Measurements from ENCODE around the gene IP6K3. TPM values are rescaled to one million over a fixed set of nuclear protein-coding genes. Genes with fewer than 3 reads are reported as not detected.

The IP6K3 gene
- total RNA-seq, 1 donor from 2014 or later: 0.13 TPM

DNA sequence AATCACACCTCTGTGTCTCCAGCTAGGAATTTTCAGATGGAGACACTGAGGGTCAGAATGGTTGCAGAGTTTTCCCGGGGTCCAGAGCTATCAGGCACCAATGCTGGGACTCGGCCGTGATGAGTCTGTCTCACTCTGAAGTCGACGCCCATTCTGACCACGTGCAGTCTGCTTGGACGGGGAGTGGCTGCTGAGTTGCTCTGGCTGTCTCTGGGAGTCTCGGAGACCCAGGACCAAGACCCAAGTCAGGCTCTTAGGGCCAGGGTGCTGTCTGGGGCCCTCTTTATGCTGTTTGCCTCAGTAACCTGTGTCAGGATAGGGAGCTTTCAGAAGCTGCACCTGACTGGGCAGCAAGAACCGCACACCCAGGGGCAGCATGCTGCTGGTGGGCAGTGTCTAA is 4.6 kb downstream of the IP6K3 start:
- no peak for DNase-seq (ENCODE audit: low spot score)

DNA sequence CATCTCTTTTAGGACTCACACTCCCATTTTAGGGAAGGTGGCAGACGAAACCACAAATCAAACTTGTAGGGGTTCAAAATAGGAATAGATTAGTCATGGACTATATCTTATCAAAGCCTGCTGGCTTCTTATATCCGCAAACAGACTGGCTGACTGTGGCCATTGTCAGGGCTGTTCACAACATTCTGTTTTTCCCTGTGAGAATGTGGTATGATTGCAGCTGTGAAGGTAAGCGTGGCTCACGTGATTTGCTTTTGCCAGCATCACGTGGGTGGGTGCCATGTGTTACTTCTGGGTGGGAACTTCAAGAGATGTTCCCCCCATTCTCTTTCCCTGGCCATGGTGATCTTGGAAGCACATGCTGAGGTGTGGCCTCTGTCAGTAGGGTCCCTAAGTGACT is 5.9 kb downstream of the IP6K3 start:
- no peak for DNase-seq (ENCODE audit: low spot score)

DNA sequence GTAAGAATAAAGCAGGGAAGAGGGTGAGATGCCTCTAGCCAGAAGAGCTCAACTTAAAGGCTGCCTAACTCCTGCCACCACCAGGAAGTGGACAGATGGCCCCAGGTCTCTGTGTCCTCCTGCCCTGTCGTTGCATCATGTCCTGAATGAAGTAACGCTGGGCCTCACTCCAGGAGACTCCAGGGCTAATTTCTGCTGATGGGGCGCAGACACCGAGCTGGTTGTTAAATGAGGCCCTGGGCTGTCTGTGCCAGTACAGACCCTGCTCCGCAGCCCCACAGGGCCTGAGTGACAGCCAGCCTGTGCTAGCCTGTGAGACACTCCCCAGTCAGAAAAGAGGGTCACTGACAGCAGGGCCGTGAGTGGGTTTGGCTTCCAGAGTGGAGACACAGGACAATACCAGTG is 6.5 kb downstream of the IP6K3 start:
- no peak for DNase-seq (ENCODE audit: low spot score)

DNA sequence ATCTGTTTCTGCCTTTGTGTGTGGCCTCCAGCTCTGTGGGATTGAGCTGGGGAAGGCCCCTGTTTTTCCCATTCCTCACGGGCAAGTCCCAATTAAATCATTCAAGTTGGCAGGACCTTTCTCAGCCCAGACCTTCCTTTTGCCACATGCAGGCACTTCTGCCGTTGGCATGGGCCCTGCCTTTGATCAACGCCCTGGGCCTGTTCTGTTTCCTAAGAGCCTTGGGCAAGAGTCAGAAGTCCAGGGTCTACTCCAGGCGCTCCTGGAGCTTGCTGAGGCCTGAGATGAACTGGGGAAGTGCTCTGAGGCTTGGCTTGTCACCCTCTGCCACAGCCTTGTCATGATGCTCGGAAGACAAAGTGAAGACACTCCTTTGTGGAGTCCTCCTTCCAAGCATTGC is 7.1 kb downstream of the IP6K3 start:
- DNase-seq (ENCODE audit: low spot score): no peak

DNA sequence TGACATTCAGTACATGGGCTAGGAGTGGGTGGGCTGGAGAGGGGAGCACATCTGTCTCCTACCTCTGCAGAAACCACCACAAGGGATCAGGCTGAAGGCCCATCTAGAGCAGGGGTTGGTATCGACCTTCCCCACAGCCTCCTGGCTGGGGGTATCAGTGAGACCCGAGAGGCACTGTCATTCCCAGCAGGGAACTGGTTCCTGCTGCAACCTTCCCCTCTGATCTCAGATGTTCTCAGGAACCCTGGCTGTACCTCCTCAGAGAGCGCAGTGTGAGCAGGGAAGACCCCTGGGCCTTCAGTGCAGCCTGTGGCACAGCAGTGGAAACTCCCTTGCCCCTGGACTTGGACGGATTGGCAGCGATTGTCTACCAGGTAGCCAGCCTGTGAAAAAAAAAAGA is 7.8 kb downstream of the IP6K3 start:
- DNase-seq (ENCODE audit: low spot score): no peak

DNA sequence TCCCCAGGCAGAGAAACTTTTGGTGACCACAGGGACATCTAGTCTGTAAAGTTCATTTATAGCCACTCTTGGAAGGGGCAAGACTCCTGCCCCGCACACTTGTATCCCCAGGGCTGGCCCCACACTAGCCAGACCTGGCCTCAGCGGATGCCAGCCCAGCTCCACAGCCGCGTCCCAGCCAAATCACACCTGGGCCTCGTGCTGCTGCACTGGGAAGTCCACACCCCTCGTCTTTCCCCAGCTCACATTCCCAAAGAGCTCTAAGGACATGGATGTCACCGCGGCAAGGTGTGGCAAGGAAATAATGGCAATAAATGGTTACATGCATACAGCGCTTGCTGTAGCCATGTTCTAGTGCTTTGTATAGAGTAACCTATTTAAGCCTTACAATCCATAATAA is 8.6 kb downstream of the IP6K3 start:
- no peak for DNase-seq (ENCODE audit: low spot score)

DNA sequence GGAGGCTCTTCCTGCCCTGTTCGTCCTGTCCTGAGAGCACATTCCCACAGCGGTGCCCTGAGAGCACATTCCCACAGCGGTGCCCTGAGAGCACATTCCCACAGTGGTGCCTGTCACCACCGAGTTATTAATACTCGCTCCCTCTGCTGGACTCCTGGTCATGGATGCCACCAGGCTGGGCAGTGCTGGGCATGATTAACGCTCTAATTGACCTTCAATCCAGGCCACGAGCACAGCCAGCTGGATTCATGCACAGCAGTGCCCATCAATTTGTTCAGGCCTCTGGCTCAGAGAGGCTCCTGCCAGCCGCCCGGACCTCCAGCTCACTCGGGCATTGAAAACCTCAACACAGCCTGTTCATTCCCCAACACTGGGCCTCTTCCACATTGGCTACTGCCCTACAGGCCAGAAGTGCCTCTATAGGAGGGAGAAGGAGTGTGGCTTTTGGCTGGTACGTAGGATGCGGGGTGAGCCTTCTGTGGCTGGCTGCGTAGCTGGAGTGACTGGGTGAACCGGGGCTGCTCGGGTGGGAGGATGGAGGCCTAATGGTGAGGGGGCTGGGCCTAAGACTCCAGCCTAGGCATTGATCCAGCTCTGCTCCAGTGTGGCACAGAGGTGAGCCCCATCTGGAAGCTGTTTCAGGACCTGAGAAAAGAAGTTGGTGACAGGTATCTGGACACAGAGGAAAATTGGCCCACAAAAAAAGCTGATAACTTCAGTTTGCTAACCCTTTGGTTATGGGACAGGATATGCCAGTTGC is 9.3 kb downstream of the IP6K3 start:
- DNase-seq (ENCODE audit: low spot score): no peak

DNA sequence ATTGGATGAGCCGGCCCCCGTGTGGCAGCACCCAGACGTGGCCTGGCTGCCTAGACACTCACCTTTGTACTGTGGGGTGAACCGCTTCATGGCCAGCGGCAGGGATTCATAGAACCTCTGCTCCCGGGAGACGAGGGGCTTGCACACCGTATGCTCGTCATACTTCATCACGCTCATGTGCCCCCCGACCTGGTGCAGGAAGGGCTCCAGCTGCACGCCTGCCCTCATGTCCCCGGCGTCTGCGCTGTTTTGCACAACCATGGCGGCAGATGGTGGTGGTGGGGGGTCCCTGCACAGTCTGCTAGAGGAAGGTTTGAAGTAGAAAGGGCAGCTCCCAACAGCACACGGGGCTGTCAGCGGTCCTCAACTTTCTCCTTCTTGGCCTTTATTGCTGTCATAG is 11.5 kb downstream of the IP6K3 start:
- DNase-seq (ENCODE audit: low spot score): no peak

DNA sequence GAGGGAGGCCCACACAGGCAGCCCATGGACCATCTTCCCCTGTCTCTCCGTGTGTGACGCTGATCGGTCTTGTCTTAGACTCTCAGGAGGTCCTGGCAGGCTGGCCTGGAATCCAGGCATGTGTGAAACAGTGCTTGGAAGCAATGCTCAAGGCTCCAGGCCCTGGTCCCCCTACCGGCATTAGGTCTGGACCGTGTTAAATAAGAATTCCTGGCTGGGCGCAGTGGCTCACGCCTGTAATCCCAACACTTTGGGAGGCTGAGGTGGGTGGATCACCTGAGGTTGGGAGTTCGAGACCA is 13.0 kb downstream of the IP6K3 start:
- no peak for DNase-seq (ENCODE audit: low spot score)

DNA sequence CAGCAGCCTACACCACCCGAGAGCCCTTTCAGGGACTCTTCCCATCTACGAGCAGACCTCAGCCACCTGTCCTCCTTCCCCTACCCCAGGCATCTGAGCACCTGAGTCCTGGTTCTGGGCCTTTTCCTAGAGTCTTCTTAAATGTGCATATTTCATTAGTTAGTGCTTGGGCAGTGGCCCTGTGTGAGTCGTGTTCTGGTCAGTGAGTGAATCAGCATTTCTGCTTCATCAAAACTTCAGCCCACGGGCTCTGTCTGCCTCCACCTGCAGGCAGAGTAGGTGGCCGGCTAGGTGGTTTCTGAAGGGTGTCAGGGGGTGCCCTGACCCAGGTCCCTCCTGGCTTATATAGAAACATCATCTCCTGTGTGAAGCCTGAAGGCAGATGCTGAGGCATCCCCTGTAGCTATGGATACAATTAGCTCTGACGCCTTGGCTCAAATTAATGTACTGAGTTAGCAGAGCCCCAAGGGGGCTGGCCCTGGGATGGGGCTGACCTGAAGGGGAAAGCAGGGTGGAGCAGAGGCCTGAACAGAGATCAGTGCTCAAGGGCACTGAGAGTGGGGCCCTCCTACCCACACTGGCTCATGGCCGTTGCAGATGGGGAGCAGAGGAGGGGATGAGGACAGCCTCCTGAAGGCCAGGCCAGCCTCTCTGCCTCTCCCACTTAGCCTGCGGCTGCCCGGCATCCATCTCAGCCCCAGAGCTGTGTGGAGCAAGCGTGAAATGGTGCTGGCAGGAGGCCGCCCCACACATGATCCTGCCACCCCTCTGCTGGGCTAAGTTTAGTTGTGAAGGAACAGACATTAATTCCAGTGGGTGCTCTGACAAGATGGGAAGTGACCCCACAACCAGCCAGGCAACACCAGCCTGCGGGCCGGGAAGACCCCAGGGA is 13.6 kb downstream of the IP6K3 start:
- DNase-seq (ENCODE audit: low spot score): no peak

DNA sequence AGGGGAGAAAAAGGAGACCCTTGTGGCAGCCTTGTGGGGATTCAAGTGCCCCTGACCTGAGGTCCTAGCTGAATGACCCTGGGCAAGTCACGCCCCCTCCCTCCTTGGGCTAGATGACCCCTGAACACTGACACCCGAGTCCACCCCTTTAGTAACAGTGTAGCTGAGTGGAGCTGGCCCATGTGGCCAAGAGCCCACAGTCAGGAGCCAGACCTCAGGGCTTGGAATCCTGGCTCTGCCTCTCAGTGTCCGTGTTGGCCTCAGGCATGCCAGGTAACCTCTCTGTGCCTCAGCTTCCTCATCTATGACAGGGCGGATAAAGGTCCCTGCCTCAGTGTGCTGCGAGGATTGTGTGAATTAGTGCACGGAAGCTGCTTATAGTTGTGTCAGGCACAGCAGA is 14.3 kb downstream of the IP6K3 start:
- no peak for DNase-seq (ENCODE audit: low spot score)

DNA sequence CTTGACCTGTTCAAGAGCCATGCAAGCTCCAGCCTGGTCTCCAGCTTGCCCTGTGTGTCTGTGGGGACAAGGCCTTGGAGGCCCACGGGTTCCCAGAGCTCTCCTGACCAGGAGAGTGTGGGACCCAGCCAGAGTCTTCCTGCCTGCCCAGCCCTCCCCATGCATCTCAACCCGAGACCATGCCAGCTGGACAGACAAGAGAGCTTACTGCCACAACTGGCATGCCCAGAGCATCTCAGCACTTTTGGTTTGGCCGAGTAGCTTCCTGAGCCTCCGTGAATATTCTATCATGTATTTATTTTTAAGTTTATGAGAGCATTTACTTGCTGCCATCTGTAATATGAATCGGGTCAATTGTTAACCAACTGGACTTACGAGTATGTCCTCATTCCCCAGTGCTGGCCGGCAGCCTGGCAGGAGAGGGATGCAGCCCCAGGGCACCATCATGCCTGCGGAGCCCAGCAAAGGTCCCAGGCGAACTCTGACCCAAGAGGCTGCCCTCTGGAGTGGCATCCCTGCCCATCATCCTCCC is 14.9 kb downstream of the IP6K3 start:
- no peak for DNase-seq (ENCODE audit: low spot score)

DNA sequence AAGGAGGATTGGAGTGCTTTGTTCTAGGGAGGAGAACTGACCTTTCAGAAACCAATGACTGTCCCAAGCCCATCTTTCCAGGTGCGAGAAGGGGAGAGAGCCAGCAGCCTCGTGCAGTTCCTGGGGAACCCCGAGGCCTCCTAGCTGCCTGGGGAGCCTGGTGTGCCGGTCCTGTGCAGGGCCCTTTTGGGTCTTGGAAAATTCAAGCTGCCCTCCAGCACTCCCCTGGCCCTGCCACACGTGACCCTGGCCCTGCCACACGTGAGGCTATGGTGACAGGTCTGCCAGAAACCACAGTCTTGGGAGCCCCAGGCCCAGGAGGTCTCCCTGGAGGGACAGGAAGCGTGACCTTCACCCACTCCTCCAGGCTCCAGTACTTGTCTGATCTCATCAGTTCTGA is 15.7 kb downstream of the IP6K3 start:
- DNase-seq (ENCODE audit: low spot score): no peak

DNA sequence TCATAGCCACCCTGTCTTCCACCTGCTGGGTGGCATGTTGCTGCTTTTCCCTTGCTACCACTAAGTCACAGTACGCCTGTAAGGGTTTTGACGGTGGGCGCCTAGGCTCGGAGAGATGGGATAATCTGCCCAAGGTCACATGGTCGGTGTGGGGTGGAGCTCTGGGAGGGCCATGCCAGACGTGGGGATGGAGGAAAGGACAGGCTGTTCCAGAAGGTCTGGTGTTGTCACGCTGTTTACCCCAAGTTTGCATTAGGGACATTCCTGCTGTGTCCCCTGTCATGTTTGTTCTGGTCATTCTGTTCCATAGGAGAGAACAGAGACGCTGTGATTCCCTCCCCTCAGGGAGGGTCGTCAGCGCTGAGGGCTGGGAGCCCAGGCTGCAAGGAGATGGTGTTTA is 16.1 kb downstream of the IP6K3 start:
- DNase-seq (ENCODE audit: low spot score): no peak

DNA sequence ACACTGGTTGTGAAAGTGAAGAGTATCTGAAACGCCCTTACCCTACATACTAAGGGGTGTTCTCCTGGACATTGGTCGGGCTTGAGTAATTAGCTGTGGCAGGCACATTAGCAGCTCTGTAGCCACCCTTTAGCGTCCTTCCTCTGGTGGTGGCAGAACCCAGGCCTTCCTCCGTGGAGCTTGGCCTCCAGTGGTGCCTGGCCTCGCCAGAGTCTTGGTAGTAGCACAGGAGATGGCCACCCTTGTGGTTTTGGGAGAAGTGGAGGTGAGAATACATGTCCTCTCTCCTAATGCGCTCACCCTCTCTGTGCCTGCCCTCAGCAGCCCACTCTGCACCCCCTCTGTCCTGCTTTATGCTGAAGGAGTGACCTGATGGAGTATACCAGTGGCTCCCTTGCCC is 17.6 kb downstream of the IP6K3 start:
- DNase-seq (ENCODE audit: low spot score): no peak

DNA sequence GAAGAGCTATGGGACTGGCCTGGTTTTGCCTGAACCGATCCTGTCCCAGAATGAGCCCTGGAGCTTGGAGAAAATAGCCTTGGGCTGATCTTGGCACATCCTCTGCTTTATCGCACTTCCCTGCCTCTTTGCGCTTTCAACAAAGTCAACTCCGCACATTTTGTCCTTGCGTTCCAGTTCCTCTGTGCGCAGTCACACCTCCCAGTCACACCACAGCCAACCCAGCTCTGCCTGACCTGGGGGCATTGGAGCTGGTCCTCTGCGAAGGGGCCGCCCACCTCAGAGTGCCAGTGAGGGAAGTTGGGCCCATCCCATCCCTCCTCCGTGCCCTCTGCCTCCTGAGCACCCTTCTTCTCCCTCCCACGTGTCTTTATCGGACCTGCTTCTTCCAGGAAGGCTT is 18.3 kb downstream of the IP6K3 start:
- DNase-seq (ENCODE audit: low spot score): no peak

DNA sequence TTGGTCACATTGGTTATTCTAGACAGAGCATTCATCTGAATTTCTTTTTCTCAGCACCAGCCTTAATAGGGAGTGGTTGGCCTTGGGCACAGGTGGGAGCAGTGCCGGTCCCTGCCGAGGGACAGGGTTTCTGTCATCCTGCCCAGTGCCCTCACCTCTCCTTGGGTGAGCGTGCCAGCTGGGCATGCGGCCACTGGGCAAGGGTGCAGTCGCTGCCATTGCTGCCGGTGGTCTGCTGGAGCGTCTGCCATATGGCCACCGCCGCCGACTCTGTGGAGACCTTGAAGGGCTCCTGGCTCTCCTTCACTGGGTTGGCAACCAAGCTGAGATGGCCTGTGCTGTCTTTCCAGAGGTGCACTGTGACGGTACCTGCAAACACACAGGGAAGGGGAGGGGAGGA is 18.8 kb downstream of the IP6K3 start:
- no peak for DNase-seq (ENCODE audit: low spot score)

DNA sequence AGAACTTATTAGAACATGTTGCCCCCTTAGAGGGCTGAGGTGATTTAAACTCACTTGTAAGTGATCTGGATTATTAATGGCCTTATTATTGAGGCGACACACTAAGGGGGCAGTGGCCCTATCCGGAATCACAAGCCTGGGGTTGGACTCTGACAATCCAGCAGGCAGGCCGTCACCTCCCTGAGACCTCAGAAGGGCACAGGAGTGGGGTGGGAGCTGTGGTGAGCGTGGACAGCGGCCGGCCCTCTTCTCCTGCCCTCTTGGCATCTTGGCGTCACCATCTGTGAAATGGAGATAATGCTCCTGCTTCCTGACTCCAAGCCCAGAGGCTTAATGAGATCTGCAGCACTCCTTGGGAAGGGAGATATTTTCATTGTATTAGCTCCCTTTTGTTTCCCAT is 19.6 kb downstream of the IP6K3 start:
- no peak for DNase-seq (ENCODE audit: low spot score)

DNA sequence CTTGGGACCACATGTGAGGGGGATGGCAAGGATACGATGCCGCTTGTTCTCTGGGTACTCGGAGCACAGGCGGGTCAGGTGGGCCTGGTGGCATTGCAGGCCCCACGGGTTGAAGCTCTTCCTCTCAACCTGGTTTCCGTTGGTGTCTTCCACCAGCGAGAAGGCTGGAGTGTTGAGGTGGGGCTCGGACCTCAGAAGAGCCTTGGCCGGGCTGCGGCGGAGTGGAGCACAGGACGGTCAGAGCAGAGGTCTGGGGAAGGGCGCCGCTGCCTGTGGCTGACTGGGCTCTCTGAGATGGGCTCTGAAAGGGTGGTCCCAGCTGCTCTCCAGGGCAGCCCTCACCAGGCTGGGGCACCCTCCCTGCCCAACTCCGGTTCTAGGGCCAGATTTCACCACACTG is 20.0 kb downstream of the IP6K3 start:
- no peak for DNase-seq (ENCODE audit: low spot score)

DNA sequence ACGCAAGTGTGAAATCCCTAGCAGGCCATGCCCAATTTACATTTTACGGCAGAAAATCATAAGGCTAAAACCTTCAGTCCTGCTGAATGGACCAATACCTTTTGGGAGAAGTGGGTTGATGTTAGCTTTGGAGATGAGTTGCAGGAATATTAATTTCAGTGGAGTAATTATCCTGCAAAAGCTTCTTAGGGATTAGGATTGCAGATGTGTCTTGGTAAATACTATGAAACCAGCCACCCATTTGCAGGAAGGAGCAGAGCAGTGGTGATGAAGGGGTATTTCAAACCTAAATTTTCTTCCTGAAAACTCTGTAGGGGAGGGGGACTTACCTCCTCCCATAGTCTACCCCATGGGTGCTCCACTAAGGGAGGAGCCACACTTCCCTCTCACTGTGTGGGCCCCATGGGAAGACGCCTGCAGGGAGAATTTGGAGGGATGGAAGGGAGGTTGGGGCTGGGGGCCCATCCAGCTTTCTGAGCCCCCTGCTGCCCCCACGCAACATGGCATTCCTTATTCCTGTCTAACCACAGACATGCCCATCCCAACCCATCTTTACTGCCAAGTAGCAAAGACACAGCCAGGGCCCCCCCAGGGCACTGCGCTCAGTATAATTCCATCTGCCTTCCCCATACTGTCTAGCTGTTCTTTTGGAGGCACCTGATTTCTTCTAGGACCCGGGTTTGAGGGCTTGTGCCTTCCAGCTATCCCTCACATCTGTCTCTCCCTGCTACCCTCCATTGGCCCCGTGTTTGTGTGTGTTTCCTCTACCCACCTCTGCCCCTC is 20.6 kb downstream of the IP6K3 start:
- no peak for DNase-seq (ENCODE audit: low spot score)

DNA sequence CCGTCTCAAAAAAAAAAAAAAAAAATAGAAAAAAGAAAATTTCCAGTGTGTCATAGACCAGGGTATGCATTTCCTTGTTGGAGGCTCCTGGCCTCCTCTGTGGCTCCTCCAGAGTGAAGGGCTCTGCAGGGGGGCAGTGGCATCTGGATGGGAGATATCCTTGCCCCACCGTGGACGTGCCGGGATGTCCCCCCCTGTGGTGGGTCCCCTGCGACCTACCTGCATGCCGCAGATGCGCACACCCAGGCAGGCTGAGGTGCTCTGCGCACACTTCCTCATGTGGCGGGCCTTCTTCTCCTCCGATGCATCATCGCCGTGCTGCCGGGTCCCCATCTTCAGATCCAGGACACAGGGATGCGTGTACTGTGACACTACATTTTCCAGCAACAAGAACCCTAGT is 21.5 kb downstream of the IP6K3 start:
- no peak for DNase-seq (ENCODE audit: low spot score)

Data from mesenteric fat pad (tissue), 1 donor.